Esophagus mucosa (tissue), 1 donor: ENCODE measurements around the gene KLHL26. TPM values are rescaled to one million over a fixed set of nuclear protein-coding genes. Genes with fewer than 3 reads are reported as not detected.

Experiments used
- ATAC-seq: fragments of 200-7000 bp; cut with Tn5 transposase; one replicate; pipeline ENCODE4 v1.9.1; 2020
- total RNA-seq: library from RNA; stranded (reverse); gene quantifications from one replicate; pipeline ENCODE4 v1.2.4, GENCODE V29; 2023
- donor health status: DM: yes; HTN: yes; CAD: no.

The KLHL26 gene
- total RNA-seq, 1 donor from 2014 or later, result 5.6 TPM

DNA sequence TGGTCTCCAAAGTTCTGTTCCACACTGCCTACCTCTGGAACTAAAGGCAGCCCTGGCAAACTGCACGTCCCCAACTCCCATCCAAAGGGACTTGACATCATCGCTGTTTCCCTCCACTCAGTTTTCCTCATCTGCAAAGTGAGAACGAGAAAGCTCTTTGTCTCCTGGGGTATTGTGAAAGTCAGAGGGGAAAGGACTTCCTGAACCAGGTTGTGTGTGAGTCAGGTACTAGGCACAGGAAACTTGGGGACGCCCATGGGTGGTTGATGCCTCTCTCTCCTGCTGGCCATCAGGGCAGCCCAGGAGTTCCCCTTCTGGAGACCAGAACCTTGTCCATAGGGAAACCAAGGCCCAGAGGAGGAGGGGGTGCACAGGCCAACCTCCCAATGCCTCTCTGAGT is 35.0 kb upstream of the KLHL26 start:
- ATAC-seq, result no peak

DNA sequence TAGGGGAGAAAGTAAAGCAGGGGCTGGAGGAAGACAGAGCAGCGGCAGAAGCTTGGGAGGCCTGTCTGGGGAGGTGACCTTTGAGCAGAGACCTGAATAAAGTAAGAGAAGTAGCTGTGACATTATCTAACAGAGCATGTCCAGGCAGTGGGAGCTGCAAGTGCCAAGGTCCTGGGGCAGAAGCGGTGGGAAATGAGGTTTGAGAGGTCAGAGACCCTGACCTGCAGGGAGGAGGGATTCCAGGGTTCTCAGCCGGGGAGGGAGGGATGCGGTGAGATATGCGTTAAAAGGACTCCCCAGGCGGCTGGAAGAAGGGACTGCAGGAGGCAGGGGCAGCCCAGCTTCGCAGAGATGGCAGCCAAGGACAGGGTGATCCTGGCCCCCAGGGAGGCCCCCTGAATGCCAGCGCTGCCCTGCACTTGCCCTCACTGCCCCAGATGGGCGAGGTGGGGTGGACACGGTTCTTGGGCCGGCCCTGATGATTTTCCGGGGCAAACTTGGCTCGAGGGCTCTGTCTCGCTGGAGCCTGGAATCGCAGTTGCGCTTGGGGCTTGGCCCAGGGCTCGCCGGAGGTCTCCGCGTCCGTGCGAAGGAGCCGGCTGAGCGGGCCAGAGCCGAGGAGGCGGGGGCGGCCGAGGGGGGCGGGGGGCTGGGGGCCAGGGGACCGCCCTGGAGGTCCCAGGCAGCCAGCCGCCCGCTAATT is 33.4 kb upstream of the KLHL26 start:
- no peak for ATAC-seq

DNA sequence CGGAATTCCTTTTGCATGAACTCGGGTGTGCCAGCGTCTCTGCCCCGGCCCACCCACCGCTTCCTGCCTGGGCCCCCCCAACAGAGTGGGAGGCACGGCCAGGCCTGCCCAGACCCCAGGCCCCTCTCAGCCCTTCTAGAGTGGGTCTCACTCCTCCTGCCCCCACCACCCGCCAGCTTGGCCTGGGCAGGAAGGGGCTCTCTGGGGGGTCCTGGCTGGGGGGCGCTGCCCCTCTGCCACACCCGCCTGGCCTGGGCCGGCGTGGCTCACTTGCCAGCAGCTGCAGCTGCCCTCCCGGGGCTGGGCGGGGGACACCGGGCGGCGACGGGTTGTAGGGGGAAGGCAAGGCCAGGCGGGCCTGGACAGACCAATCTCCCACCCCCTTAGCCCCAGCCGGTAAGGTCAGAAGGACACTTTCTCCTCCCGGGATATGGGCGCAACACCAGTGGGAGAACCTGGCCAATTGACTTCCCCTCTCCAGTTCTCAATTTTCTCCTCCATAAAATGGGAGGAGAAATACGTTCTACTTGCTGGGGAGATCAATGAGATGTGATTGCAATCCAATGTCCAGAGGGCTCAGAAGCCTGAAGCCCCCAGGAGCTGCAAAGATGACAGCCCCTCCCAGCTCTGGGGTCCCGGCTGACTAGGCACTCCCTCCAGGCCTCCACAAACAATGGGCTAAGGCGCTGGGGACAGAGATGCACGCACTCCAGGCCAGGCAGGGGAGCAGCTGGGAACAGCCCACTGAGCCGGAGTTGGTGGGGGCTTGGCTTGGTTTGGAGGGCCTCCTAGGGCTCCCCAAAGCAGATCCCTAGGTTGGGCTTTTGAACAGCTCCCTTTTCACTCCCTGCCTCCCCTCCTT is 32.6 kb upstream of the KLHL26 start:
- ATAC-seq, result no peak

DNA sequence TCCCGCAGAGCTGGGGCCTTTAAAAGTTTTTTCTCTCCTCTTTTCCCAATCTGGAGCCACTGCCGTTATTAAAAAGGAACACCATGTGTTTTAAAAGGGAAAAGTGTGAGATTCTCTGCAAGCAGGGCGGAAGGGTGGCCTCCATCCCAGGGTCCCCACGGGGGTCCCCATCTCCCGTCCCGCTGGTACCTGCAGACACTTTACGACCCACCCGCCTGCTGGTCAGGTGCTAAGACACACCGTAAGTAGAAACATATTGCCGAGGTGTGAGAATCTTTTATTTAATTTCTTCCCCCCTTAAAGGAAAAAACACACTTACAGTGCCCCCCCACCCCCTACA is 32.0 kb upstream of the KLHL26 start:
- no peak for ATAC-seq

DNA sequence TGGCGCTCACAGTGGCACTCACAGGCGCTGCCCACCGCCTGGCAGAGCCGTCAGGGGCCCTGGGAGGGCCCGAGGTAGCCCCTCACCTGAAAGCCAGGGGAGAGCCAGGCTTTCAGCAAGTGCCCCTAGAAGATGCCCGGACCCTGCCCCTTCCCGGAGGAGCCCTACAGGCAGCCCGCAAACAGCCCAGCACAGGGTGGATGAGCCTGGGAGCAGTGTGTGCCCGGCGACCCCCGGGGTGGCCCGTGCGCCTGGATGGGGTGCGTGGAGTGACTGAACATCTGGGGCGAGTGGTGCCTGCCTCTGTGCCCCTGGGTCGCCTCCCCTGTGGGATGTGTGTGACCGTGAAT is 31.7 kb upstream of the KLHL26 start:
- no peak for ATAC-seq

DNA sequence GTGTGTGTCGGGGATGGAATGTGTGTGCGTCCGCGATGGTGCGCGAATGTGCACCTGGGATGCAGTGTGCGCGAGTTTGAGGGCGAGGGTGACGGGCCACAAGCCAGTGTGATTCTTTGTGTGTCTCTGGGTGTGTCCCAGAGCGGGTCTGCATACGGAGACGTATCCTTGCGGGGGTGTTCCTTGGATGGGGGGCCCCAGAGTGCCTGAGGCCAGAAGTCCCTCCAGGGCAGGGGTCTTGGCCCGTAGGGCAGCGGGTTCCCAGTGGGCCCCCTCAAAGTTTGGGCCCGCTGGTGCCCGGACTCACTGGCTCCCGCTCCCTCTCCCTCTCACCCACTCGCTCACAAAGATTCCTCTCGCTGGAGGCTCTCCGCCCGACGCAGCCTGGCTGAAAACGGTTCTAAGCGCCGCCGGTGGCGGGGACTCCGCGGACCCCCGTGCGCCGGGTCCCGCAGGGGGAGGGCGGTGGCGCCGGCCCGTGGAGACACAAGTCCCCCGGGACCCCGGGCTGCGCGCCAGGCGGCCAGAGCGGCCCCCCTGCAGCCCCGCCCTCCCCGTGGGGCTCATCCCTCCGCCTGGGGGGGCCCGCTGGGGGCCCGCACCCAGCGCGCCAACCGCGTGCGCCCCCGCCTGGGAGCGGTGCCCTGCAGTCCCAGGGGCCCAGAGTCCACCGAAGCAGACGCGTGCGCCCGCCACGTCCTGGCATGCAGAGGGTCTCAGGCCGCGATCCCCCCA is 31.1 kb upstream of the KLHL26 start:
- no peak for ATAC-seq

DNA sequence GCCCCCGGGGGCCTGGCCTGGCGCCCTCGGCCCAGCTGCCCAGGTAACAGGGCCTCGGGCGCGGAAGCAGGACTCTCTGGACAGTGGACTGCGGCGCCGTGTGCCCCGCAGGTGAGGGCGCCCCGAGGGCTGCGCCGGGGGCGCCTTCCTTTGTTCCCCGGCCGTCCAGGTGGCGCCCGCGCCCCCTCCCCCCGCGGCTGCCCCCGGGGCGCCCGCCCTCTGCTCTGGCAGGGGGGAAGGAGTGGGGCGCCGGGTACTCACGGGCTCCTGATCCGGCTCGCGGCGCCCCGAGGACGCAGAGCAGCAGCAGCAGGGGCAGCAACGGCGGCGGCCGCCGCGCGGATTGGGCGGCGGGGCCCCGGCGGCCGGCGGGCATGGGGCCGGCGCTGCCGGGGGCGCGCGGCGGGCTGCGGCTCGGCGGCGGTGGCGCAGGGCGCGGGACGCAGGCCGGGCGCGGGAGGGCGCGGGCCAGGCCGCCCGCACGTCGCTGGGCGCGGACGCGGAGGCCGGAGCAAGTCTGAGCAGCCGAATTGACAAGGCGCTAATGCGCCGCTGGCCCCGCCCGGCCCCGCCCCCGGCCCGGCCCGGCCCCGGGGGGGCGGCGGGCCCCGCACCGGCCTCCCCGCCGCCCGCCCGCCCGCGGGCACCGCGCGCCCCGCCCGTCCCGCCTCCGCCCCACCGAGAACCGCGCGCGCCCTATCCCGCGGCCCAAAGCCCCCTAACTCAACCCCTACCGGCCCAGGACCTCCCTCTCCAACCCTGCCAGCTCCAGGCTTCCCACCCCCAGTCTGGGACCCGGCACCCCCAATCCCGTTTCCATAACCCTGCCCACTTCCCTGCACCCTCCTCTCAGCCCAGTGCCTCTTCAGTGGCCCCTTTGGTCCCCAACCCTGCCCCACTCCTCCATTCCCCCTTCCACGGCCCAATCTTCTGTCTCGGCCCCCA is 30.3 kb upstream of the KLHL26 start, which contains the start of gene CRLF1:
TSS of gene CRLF1 (minus strand) at position 519 of the 945 bp plus-strand sequence. CDS start at position 376, 143 bp downstream.
- ATAC-seq, result peak; percentile 12

DNA sequence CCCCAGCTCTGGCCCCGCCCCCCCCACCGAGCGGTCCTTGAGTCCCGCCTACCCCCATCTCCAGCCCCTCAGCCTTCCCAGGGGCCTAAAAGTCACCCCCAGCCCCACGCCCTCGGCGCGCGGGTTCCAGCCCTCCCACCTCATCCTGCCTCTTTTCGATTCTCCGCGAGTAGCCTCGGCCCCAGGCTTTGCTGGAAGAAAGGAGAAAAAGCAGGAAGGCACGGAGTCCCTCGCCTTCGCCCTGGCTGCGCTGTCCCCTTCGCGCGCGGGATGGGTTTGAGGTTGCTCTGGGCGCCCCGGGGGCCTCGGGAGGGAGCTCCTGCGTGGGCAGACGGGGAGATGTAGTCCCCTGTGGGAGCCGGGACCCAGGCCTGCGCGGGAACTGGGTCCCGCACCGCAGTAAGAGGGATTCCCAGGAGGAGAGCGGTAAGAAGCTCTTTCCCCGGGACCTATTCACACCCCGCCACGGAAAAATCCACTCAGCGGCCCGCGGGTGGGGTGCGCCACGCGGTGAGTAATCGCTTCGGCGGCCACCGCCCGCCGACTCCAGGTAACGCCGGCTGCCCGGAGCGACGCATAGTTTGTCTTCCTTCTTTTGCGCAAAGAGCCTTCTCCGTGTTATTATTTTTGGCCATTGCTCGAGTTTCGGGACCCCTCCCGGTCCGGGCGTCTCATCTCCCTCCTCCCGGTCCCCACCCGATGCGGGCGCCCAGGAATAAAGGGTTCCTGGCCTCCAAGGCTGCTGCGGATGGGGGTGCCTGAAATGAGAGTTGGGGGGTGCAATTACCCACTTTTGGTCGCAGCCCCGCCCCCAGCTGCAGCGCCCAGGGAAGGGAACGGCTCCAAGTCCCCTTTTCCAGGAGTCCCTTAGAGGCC is 29.4 kb upstream of the KLHL26 start:
- ATAC-seq, result peak; percentile 26

DNA sequence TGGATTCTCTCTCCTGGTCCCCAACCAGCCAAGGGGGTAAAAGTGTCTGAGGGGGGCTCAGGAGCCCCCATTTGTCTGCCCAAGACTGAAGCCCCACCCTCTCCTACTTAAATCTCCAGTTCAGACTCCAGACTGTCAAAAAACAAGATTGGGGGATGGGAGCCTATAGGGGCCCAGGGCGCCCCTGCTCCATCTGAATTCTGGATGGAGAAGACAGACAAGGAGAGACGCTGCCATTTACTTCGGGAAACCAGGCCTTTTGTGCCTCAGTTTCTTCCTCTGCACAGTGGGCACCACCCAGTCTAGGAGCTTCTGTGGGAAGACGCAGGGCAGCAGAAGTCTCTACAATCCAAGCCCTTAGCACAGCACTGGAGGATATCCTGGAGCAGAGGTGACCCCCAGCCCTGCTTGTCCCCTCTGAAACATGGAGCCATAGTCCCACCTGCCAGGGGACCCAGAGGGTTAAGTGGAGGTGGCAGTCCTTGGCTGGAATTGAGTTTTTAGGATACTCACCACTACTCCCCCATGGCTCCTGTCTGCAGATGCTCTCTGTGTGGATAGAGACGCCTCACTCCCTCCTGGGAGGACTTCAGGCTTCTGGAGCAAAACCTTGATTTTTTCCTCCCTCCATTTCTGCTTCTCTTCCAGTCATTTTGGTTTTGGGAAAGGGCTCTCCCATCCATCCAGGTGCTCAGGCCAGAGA is 28.6 kb upstream of the KLHL26 start:
- ATAC-seq, result no peak

DNA sequence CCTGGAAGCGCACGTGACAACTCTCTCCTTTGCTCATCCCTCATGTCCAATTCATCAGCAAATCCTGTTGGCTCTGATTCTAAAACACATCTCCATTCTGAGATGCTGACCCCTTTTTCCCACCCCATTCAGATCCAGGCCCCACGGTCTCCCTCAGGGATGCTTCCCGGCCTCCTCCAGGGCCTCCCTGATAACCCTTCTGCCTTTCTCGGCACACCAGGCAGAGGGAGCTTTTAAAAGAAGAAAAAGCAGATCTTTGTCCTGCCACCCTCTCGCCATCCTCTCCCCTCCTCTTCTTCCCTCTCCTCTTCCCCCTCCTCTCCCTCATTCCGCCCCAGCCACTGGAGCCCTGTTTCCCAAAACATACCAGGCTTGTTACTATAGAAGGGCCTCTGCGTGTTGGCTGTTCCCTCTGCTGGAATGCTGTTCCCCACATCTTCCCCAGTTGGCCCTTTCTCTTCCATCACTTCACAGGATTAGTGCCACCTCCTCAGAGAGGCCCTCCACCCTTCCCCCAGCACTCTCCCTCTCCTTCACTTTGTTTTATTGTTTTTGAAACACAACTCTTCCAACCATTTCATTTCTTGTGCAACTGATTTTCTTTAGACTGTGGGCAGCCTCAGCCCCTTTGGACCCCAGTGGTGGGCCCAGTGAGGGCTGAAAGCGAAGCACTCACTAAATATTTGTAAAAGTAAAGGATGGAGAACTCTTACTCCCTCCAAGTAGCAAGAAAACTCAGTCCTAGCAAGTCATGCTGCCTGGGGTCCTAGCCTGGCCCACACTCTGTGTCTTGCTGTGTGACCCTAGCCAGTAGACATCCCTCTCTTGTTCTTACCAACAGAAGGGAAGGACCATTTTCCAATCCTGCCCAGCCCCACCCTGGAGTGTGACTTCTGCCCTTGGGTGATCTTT is 27.8 kb upstream of the KLHL26 start:
- no peak for ATAC-seq

DNA sequence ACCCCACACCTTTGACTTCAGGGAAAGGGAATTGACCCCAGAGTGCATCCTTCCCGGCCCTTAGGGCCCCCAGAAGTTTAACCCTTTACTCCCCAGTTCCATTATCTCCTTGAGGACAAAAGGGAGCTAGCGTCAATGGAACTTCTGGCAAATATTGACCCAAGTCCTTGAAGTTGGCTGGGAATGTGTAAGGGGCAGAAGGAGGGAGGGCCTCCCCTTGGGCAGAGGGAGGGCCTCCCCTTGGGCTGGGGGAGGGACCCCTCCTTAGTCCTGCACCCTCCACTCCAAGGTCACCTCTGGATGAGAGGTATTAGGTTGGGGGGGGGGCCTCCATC is 27.1 kb upstream of the KLHL26 start:
- no peak for ATAC-seq

DNA sequence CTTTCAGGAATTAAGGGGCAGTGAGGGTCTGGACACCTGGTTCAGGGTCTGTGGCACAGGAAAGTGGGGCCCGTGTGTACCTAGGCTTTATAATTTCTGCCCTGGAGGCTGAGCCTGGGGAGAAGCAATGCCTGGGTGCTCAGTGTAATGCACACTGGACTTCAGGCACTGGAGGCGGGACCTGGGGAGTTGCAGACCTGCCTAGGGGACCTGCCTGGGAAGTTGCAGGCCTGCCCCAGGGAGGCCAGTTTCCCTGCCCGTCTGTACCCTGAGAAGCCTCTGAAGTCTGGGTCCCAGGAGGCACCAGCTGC is 26.6 kb upstream of the KLHL26 start:
- ATAC-seq, result no peak

DNA sequence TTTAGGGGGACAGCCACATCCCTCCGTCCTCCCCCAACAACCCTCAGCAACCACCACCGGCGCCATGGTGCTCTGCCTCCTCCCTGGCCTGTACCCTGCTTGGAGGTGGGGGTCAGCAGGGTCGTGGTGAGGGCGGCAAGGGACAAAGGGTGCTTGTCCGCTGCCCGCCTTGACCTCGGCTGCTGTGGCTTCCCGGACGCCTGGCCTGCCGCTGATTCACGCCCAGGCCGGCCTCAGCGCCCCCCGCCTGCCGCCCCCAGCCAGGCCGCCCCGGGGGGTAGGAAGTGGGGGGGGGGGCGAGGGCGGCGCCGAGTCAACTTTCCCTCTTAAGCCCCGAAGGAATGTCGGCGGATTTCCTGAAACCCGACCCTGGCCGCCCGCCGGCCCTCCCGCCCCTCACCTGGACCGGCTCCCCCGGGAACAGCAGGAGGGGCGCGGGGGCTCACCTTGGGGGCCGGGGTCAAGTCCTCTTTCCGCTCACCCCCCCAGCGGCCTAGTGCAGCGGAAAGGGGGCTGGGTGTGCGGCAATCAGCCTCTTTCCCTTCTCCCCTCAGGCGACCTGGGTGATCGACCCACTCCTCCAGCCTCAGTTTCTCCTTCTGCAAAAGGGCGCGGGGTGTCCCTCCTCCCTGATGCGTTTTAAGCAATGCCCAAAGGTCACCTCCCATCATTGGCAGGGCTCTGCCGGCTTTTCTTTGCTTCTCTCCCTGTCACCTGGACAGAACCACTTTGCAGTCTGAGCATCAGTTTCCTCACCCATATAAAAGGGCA is 26.1 kb upstream of the KLHL26 start:
- no peak for ATAC-seq

DNA sequence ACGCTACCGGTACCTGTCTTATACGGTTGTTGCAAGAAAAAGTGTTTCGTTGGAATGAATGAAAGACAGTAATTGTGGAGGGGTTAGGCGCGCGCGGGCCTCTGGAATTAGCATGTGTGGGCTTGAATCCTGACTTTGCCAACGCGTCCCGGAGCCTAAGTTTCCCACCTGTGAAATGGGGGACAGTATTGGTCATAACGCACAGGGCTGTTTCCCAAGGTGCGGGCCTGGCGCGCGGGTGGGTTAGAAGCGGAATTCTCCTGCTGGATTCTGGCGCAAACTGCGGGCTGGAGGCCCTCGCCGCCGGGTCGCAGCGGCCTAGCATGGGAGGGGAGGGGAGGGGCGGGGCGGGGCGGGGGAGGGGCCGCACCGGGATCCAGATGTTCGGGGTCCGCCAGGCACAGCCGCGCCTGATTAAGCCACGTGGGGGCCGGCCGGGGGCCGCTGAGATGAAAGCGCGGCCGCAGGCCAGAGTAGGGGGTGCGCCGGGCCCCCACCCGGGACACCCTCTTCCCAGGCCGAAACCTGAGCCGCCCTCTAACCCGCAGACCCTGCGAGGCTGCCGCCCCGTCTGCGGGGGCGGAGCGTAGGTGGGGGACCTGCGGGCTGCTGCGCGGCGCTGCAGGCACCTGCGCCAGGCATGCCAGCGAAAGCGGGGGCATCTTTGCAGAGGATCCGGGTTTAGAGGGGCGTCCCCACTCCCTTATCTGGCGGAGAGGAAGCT is 25.3 kb upstream of the KLHL26 start:
- ATAC-seq, result no peak

DNA sequence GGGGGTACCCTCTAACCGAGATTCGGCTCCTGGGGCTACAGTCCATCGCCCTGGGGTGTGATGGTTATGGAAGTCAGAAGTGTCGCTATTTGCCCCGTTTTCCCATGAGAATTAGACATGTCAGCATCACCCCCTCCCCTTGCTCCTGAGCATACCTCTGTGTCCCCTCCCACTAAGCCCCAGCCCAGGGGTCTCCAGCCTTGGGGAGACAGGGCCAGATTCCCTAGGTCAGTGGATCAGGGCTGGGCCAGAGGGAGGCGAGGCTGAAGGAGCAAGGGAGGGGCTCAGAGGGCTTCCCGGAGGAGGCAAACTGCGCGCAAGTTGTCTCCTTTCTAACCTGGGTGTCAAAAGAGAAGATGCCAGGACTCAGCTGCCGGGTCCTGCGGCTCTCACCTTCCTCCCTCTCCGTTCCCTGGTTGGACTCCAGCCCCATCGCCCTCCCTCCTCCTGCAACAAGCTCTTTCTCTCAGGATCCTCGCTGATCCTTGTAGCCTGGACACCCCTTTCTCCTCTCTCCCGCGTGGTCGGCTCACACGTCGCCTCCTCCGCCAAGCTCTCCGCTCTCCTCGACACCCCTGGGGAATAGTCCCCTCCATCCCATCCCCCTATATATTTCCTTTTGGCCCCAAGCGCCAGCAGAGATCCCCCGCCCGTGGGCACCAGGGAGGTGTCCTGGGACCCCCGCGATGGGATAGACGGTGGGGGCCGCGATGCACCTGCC is 24.6 kb upstream of the KLHL26 start:
- ATAC-seq, result no peak

DNA sequence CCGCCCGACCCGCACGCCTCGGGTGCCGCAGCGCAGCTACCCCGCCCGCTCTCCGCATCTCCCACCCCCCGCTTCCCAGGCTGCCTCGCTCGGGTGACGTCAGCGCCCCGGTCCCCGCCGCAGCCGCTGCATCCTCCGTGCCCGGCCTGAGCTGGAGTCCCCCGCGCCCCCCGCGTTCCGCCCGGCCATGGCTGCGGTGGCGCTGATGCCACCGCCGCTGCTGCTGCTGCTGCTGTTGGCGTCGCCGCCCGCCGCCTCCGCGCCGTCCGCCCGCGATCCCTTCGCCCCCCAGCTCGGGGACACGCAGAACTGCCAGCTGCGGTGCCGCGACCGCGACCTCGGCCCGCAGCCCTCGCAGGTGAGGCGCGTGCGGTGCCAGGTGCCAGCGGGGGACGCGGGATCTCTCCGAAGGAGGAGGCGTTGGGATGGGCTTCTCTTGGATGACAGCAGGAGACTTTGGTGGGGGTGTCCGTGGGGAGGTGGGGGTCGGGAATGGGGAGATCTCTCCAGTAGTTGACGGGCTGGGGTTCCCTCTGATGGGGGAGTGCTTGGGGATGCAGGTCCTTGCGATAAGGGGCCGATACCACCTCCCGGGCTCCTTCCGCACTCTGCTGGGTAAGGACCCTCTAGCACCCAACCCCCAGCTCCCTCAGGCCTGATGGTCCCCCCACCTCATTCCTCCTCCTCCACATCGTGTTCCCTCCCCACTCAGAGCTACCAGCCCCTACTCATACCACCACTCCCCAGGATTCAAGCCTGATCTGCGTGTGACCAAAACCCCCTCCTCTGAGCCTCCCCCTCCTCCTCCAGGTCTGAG is 23.8 kb upstream of the KLHL26 start, which contains the start of gene TMEM59L:
TSS of gene TMEM59L (plus strand) at position 99 of the 817 bp plus-strand sequence. CDS start at position 188, 89 bp downstream.
- peak; percentile 10 for ATAC-seq
